HEK293 (cell line): Measurements from ENCODE around the gene SUCLA2.

Source experiments
- CTCF ChIA-PET: fragments of 350-600 bp; formaldehyde crosslinking; extraction: SDS; loops from one replicate; lab custom pipeline; 2021; ENCODE audit warnings: antibody characterized with exemption; lab: Yijun Ruan, JAX
- POLR2A ChIA-PET: fragments of 300-600 bp; formaldehyde crosslinking; extraction: SDS; loops from one replicate; lab custom pipeline; 2020; ENCODE audit warnings: antibody characterized with exemption, inconsistent platforms; lab: Yijun Ruan, JAX
- H3K27ac ChIP-seq: fragments of 200-500 bp; sonication (Bioruptor generic); 2 replicates; pipeline ENCODE4 v1.5.1; 2014; ENCODE audit warnings: low read depth, low read length, control low read depth, inconsistent platforms; ENCODE audit errors: extremely low read depth
- H3K36me3 ChIP-seq, 2 experiments: fragments of 200-500 bp in 1 of 2; sonication (Bioruptor generic) in 1 of 2; 1 replicate in 1 of 2; 2 replicates in 1 of 2; pipeline ENCODE4 v1.5.1; 2014 to 2017; ENCODE audit warnings: inconsistent platforms in 2 of 2, low read length in 2 of 2; ENCODE audit not compliant: control insufficient read depth in 2 of 2, insufficient read depth in 1 of 2
- H3K4me1 ChIP-seq: fragments of 200-500 bp; sonication (Bioruptor generic); 2 replicates; pipeline ENCODE4 v1.5.1; 2014; ENCODE audit warnings: mild to moderate bottlenecking, low read length, inconsistent platforms; ENCODE audit not compliant: control insufficient read depth, insufficient read depth
- H3K4me3 ChIP-seq: 2 replicates; pipeline ENCODE4 v1.5.1; 2011; ENCODE audit warnings: low read depth, mild to moderate bottlenecking, control low read depth, low read length, moderate library complexity
- H3K9me3 ChIP-seq: fragments of 200-500 bp; sonication (Bioruptor generic); 2 replicates; pipeline ENCODE4 v1.5.1; 2014; ENCODE audit warnings: low read depth, low read length, inconsistent platforms; ENCODE audit not compliant: control insufficient read depth, insufficient read depth
- BCL6B ChIP-seq: fragments of 450-650 bp; formaldehyde crosslinking; IDR thresholded peaks from 2 replicates; pipeline ENCODE4 v1.5.1; 2017; ENCODE audit warnings: missing biosample characterization, missing genetic modification characterization
- PRDM1 ChIP-seq: fragments of 450-650 bp; formaldehyde crosslinking; IDR thresholded peaks from 2 replicates; pipeline ENCODE4; 2016; ENCODE audit warnings: missing biosample characterization, missing genetic modification characterization
- SCRT2 ChIP-seq: fragments of 450-650 bp; formaldehyde crosslinking; IDR thresholded peaks from 2 replicates; pipeline ENCODE4 v1.5.1; 2016; ENCODE audit warnings: missing biosample characterization, missing genetic modification characterization
- SP7 ChIP-seq: fragments of 450-650 bp; formaldehyde crosslinking; IDR thresholded peaks from 2 replicates; pipeline ENCODE4 v1.5.1; 2016; ENCODE audit warnings: missing biosample characterization, missing genetic modification characterization
- TCF7L2 ChIP-seq: IDR thresholded peaks from 2 replicates; pipeline ENCODE4 v1.6.1; 2011; ENCODE audit warnings: low read depth, mild to moderate bottlenecking, inconsistent platforms, low read length, moderate library complexity, borderline replicate concordance
- ZNF174 ChIP-seq: fragments of 450-650 bp; formaldehyde crosslinking; IDR thresholded peaks from 2 replicates; pipeline ENCODE4 v1.5.0; 2017; ENCODE audit warnings: missing biosample characterization, mild to moderate bottlenecking, missing genetic modification characterization
- ZNF335 ChIP-seq: fragments of 450-650 bp; formaldehyde crosslinking; conservative IDR thresholded peaks from 2 replicates; pipeline ENCODE4 v1.5.1; 2016; ENCODE audit warnings: missing biosample characterization, missing genetic modification characterization
- ZNF416 ChIP-seq: fragments of 450-650 bp; formaldehyde crosslinking; IDR thresholded peaks from 2 replicates; pipeline ENCODE4 v1.5.1; 2016; ENCODE audit warnings: missing biosample characterization, missing genetic modification characterization
- ZNF518A ChIP-seq: fragments of 450-650 bp; formaldehyde crosslinking; conservative IDR thresholded peaks from 2 replicates; pipeline ENCODE4 v1.5.1; 2016; ENCODE audit warnings: low read depth, missing biosample characterization, missing genetic modification characterization
- ZNF521 ChIP-seq: fragments of 450-650 bp; formaldehyde crosslinking; IDR thresholded peaks from 2 replicates; pipeline ENCODE4 v1.5.1; 2017; ENCODE audit warnings: missing biosample characterization, mild to moderate bottlenecking, missing genetic modification characterization
- TF ChIP-seq, protein P1 (sequence below): fragments of 450-650 bp; formaldehyde crosslinking; IDR thresholded peaks from 2 replicates; pipeline ENCODE4 v1.5.1; 2016; ENCODE audit warnings: missing biosample characterization, missing genetic modification characterization, low read depth
- TF ChIP-seq, protein P2 (sequence below): fragments of 450-650 bp; formaldehyde crosslinking; IDR thresholded peaks from 2 replicates; pipeline ENCODE4 v1.5.1; 2016; ENCODE audit warnings: missing biosample characterization, missing genetic modification characterization

The SUCLA2 gene

DNA sequence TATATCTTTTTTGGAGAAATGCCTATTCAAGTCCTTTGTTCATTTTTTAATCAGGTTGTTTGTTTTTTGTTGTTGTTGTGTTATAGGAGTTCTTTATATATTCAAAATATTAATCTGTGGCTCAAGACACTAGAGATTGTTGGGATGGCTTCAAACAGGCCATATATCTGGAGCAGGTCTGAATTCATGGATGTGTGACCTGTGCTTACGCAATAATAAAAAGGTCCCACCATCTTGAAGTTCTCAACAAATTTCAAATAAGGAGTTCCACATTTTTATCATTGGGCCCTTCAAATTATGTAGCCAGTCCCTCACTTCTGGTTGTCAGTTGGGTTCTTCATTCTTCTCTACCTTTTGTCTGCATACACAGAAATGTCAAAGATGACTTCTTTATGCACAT is 18.7 kb upstream of the SUCLA2 start (continued):
- TF ChIP-seq, protein P1, sequence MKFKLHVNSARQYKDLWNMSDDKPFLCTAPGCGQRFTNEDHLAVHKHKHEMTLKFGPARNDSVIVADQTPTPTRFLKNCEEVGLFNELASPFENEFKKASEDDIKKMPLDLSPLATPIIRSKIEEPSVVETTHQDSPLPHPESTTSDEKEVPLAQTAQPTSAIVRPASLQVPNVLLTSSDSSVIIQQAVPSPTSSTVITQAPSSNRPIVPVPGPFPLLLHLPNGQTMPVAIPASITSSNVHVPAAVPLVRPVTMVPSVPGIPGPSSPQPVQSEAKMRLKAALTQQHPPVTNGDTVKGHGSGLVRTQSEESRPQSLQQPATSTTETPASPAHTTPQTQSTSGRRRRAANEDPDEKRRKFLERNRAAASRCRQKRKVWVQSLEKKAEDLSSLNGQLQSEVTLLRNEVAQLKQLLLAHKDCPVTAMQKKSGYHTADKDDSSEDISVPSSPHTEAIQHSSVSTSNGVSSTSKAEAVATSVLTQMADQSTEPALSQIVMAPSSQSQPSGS (tag by site-specific recombination): no peak
- no peak for TF ChIP-seq ZNF518A (tag by site-specific recombination)

- ChIA-PET CTCF (no interaction called here), POLR2A (no interaction called here)
- TF ChIP-seq ZNF521 (tag by site-specific recombination) (no peak), ZNF335 (no peak), SCRT2 (no peak), SP7 (no peak), TCF7L2 (no peak), PRDM1 (tag by site-specific recombination) (no peak), ZNF174 (tag by site-specific recombination) (no peak), ZNF416 (tag by site-specific recombination) (no peak)
- TF ChIP-seq, protein P2, sequence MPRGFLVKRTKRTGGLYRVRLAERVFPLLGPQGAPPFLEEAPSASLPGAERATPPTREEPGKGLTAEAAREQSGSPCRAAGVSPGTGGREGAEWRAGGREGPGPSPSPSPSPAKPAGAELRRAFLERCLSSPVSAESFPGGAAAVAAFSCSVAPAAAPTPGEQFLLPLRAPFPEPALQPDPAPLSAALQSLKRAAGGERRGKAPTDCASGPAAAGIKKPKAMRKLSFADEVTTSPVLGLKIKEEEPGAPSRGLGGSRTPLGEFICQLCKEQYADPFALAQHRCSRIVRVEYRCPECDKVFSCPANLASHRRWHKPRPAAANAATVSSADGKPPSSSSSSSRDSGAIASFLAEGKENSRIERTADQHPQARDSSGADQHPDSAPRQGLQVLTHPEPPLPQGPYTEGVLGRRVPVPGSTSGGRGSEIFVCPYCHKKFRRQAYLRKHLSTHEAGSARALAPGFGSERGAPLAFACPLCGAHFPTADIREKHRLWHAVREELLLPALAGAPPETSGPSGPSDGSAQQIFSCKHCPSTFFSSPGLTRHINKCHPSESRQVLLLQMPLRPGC (tag by site-specific recombination): no peak
- Histone ChIP-seq H3K27ac (no peak overlapping the region), H3K4me1 (no peaks in the 10 kb centered on the region), H3K36me3 (no peaks in the 10 kb centered on the region), H3K9me3 (no peaks in the 10 kb centered on the region), H3K4me3 (no peak overlapping the region)
Measured at GRCh38 chr13:48018637-48019036, 17.6 kb upstream of the SUCLA2 start.

DNA sequence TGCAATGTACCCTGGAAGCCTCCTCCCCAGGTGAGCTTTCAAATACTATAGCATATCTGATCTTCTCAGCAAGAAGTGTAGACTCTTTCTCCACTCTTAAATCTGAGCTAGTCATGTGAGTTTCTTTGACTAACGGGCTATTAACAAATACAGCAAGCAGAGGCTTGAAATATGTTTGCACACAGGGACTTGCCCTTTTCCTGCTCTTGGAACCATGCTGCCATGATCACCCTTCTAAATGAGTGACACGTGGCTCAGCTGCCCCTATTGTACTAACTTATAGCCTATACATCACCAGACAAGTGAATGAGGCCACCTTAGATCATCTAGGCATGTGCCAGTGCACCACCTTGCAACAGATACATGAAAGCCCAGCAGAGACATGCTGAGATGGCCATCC is 13.3 kb upstream of the SUCLA2 start:
- H3K4me1 ChIP-seq: no peaks in the 10 kb centered on the region
- CTCF ChIA-PET: interaction anchor here (0.5 to 0.7 kb wide), 2 partner anchors 24 to 400 kb away, joined by 3 read pairs; no protein-coding TSS in a partner anchor
- TF ChIP-seq BCL6B (tag by site-specific recombination): no peak
- no peak overlapping the region for H3K27ac ChIP-seq
- no peaks in the 10 kb centered on the region for H3K9me3 ChIP-seq
- POLR2A ChIA-PET: interaction anchor here (1.0 kb wide), 1 partner anchor 23 kb away, joined by 3 read pairs; the partner anchor contains the start of gene NUDT15
- H3K36me3 ChIP-seq: no peaks in the 10 kb centered on the region
- H3K4me3 ChIP-seq: no peak overlapping the region
